Skin of body (tissue), 2 donors: ENCODE results near the gene CSNK1G3. TPM values are rescaled to one million over a fixed set of nuclear protein-coding genes. Genes with fewer than 3 reads are reported as not detected.
"Not testable (repeated sequence)": the region's sequence is repeated elsewhere in the genome, so short reads cannot be mapped to it uniquely, and the experiment has no call there.

Source experiments
- DNase-seq: peaks from one replicate; lab custom pipeline; 2025; lab: John Stamatoyannopoulos, UW
- total RNA-seq: library from RNA; depleted of rRNA; stranded (reverse); fragments of >200 nt; gene quantifications from one replicate; pipeline ENCODE4 v1.2.3, GENCODE V29; 2014

CSNK1G3 gene
- total RNA-seq, 1 donor from 2014 or later, result 72.1 TPM

- DNase-seq, result no peak
Measured at GRCh38 chr5:123559434-123559775, 47.4 kb downstream of the CSNK1G3 start.

GRCh38 chr5:123561230-123561629 lies 49.3 kb downstream of the CSNK1G3 start:
- no peak for DNase-seq

- DNase-seq, result no peak
Measured at GRCh38 chr5:123571927-123572326, 60.0 kb downstream of the CSNK1G3 start.

- DNase-seq, result no peak
Measured at GRCh38 chr5:123578390-123578789, 66.4 kb downstream of the CSNK1G3 start.

GRCh38 chr5:123579410-123579809 lies 67.4 kb downstream of the CSNK1G3 start:
- DNase-seq, result no peak

GRCh38 chr5:123582550-123583285 lies 70.7 kb downstream of the CSNK1G3 start:
- no peak for DNase-seq

GRCh38 chr5:123585871-123586270 lies 73.9 kb downstream of the CSNK1G3 start:
- no peak for DNase-seq

GRCh38 chr5:123594434-123594833 lies 82.5 kb downstream of the CSNK1G3 start:
- no peak for DNase-seq

- no peak for DNase-seq
Measured at GRCh38 chr5:123597018-123597417, 85.0 kb downstream of the CSNK1G3 start.

- no peak for DNase-seq
Measured at GRCh38 chr5:123598028-123598689, 86.2 kb downstream of the CSNK1G3 start.

- DNase-seq, result no peak
Measured at GRCh38 chr5:123599171-123599570, 87.2 kb downstream of the CSNK1G3 start.

GRCh38 chr5:123601610-123602009 lies 89.6 kb downstream of the CSNK1G3 start:
- DNase-seq, result no peak

GRCh38 chr5:123605822-123606221 lies 93.8 kb downstream of the CSNK1G3 start:
- DNase-seq, result no peak

GRCh38 chr5:123610209-123610608 lies 98.2 kb downstream of the CSNK1G3 start:
- no peak for DNase-seq

- DNase-seq, result peak; percentile 50
Measured at GRCh38 chr5:123610665-123611405, 98.9 kb downstream of the CSNK1G3 start.

- no peak for DNase-seq
Measured at GRCh38 chr5:123611406-123611709, 99.4 kb downstream of the CSNK1G3 start.

- DNase-seq, result no peak
Measured at GRCh38 chr5:123617561-123617960, 105.6 kb downstream of the CSNK1G3 start.

GRCh38 chr5:123626051-123626450 lies 114.1 kb downstream of the CSNK1G3 start:
- DNase-seq, result no peak

- DNase-seq, result no peak
Measured at GRCh38 chr5:123628860-123629544, 117.0 kb downstream of the CSNK1G3 start.

GRCh38 chr5:123636006-123636405 lies 124.0 kb downstream of the CSNK1G3 start:
- no peak for DNase-seq

- DNase-seq, result not testable (repeated sequence)
Measured at GRCh38 chr5:123637028-123637427, 125.1 kb downstream of the CSNK1G3 start.

GRCh38 chr5:123639244-123639643 lies 127.3 kb downstream of the CSNK1G3 start:
- DNase-seq, result no peak
